Measurements from ENCODE around the gene CPTP.
A peak's percentile ranks its signal among the peaks of the same experiment; 100 is the strongest.
"Not testable (repeated sequence)": the region's sequence is repeated elsewhere in the genome, so short reads cannot be mapped to it uniquely, and the experiment has no call there.

Gene CPTP

DNA sequence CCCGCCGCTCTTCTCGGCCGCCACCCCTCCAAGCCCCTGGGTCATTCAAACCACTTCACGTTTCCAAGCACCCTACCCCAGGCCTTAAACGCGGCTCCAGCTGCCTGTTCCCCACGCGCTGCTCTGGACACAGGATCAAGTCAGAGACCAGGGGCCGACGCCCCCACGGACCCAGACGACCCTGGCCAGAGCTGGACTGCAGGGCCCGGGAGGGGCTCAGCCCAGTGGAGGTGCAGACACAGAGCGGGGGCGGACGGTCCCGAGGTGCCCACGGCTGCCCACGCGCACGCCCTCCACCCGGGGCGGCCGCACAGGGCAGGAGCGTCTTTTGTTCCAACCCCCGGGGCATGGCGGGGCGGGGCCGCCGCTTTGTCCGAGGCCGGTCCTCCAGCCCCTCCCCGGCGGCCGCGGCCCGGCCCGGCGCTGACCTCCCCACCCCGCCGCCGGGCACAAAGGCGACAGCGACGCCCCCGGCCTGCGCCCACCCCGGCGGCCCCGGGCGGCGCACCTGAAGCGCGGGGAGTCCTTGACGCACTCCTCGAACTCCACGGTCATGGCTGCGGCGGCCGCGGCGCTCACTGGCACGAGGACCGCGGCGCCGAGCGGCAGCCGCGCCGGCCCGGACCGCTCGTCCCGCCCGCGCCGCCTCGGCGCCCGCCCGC lies 17.2 kb upstream of the CPTP start:
- no peak for DNase-seq

DNA sequence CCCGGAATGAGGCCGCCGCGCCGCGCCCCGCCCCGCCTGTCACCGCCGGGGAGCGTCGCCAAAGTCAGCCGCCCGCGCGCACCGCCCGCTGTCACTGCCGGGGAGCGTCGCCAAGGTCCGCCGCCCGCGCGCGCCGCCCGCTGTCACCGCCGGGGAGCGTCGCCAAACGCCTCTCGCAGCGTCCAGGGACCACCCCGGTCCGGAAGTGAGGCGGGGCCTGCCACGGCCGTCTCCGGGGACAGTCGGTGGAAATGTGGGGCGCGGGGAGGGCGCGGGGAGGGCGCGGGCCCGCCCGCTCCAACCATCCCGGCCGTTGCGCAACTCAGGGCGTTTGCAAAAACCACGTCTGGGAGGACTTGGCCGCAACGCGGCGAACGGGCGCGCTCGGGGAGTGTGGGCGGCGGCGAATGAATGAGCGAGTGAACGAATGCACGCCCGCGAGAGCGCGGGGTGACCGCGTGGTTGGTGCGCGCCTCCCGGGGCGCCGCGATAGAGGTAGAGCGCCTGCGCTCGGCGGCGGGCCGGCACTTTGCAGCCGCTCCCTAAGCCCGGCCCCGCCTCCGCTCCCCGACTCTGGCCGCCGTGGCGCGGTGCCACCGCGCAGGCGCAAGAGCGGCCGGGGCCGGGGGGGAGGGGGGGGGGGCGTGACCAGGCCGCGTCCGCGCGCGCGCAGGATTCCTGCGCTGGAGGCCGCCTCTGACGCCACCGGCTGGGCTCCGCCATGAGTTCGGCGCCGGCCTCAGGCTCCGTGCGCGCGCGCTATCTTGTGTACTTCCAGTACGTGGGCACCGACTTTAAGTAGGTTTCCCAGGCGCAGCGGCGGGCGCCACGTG lies 16.5 kb upstream of the CPTP start, which contains the start of the genes ACAP3 and PUSL1:
ACAP3 (minus strand) TSS at position 8 of the 833 bp plus-strand sequence. CDS start 115 bp downstream, outside the sequence.
PUSL1 (plus strand) TSS at position 675 of the 833 bp plus-strand sequence; CDS start at position 722, 47 bp downstream.
- peak; percentile 91 for DNase-seq

DNA sequence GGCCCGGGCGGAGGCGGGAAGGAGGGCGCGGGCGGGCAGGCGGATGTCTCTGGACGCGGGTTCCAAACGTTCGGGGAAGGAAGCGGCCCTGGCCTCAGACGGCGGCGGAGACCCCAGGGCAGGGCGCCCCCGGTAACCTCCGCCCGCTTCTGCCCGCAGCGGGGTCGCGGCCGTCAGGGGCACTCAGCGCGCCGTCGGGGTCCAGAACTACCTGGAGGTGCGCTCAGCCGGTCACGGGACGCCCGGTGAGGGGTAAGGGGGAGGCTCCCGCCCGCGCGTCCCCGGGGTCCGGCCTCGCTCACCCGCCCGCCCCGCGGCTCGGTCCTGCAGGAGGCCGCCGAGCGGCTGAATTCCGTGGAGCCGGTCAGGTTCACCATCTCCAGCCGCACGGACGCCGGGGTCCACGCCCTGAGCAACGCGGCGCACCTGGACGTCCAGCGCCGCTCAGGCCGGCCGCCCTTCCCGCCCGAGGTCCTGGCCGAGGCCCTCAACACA lies 15.8 kb upstream of the CPTP start:
- no peak for DNase-seq

DNA sequence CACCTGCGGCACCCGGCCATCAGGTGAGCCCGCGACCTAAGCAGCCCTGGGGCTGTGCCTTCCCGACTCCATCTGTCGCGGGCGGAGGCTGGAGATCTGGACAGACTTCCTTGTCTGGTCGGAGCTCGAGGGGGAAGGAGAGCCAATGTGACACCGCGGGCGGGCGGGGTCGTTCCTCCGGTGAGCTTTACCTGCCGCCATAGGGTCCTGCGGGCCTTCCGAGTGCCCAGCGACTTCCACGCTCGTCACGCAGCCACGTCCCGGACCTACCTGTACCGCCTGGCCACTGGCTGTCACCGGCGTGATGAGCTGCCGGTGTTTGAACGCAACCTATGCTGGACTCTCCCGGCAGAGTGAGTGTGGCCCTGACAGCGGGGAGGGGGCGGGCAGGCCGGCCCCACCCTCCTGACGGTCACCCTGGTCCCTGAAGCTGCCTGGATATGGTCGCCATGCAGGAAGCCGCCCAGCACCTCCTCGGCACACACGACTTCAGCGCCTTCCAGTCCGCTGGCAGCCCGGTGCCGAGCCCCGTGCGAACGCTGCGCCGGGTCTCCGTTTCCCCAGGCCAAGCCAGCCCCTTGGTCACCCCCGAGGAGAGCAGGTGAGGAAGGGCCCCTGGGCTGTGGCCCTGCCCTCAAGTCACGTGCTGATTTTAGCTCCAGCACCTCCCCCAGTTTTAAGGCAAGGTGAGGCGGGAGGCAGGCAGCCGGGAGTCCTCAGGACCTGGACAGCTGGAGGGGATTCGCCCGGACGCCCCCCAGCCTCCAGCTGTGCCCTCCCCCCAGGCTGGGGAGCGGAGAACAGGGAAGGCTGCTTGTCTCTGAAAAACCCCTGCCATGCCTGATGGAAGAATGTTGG lies 15.1 kb upstream of the CPTP start:
- DNase-seq: no peak

DNA sequence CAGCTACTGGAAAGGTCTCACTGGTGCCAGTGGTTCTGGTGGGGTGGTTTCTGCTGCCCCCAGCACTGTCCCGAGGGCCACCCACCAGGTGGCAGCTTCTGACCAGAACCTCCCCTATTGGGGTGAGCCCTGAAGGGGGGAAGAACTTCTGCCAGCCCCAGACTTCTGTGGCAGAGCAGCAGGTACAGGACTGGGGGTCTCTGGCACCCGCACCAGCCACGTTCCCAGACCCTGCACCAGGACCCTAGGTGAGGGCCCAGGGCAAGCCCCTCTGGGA lies 14.6 kb upstream of the CPTP start:
- no peak for DNase-seq

DNA sequence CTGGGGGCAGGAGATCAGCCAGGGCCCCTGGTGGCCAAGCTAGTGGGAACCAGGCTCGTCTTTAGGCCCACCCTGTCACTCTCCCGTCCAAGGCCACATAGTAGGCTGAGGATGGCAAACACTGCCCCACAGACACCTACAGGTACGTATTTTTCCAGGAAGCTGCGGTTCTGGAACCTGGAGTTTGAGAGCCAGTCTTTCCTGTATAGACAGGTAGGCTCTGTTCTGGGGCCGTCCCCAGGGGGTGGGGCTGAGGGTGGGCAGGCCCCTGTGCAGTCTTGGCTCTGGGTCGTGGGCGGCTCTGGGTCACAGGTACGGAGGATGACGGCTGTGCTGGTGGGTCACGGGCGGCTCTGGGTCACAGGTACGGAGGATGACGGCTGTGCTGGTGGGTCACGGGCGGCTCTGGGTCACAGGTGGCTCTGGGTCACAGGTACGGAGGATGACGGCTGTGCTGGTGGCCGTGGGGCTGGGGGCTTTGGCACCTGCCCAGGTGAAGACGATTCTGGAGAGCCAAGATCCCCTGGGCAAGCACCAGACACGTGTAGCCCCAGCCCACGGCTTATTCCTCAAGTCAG lies 14.0 kb upstream of the CPTP start:
- DNase-seq: no peak

DNA sequence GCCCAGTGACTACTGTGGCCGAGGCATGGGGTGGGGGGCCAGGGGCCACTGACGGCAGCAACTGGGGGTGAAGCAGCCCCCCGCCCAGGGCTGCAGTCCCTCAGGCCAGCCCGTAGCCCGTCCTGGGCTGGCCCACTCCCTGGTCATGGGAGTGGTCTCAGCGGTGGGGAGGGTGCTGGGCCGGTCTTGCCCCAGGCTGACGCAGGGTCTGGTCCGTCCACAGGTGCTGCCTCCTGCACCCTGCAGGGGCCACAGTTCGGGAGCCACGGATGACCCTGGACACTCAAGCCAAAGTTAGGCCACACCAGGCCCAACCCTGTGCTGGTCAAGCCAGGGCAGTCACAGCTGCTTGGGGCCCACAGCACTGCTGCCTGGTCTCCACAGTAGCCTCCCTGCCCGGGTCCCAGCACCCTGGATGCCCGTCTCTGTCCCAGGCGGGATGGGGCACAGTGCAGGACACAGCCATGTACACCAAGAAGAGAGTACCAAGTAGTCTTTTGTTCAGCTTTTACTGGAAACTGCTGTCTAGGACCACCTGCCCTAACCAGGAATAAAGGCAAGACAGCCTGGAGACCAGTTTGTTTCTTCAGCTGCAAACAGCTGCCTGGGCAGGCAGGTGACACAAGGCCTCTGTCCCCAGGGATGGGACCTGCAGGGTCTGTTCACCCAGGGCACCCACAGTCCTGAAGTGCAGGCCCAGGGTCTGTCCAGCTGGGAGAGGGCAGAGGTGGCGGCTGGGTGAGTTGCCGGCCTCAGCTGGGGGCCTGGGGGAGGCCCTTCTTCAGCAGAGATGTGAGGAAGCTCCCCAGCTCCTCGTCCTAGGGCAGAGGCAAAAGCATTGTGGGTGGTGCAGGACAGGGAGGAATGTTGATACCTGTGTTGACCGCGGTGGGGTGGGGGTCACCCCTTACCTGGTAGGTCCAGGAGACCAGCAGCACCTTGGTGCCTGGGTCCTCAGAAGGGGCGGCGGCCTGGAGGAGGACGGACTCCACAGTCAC lies 13.2 kb upstream of the CPTP start:
- DNase-seq: no peak

DNA sequence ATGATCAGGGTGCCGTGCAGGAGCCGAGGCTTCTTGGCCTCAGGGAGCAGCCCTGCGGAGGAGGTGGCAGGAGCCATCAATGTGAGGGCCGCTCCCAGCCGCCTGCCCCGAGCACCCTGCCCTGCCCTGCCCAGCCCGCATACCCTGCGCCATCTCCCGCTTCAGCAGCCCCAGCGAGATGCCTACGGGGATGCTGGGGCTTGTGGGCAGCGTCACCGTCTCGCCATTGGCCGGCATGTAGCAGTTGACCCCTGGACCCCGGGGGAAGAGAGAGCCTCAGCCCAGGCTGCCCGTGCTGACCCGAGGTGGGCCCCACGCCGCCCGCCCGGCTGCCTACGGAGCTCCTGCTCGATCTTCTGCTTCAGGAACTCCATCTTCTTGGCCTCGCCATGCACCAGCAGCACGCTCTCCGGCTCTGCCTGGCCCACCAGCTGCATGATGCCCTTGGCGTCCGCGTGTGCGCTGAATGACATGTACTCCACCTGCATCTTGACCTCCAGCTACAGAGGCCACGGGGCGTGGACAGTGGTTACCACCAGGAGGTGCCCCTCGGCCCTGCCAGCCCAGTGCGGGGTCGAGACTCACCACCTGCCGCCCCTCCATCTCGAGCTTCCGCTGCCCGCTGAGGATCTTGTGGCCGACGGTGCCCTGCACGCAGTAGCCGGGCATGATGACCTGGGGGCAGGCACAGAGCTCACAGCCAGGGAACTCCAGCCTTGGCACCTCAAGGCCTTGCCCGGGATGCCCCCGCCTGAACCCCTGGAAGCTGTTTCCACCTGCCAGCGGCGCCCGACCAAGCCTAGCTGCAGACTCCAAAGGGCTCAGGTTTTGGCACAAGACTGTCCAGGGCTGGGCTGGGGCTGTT lies 11.9 kb upstream of the CPTP start:
- no peak for DNase-seq

DNA sequence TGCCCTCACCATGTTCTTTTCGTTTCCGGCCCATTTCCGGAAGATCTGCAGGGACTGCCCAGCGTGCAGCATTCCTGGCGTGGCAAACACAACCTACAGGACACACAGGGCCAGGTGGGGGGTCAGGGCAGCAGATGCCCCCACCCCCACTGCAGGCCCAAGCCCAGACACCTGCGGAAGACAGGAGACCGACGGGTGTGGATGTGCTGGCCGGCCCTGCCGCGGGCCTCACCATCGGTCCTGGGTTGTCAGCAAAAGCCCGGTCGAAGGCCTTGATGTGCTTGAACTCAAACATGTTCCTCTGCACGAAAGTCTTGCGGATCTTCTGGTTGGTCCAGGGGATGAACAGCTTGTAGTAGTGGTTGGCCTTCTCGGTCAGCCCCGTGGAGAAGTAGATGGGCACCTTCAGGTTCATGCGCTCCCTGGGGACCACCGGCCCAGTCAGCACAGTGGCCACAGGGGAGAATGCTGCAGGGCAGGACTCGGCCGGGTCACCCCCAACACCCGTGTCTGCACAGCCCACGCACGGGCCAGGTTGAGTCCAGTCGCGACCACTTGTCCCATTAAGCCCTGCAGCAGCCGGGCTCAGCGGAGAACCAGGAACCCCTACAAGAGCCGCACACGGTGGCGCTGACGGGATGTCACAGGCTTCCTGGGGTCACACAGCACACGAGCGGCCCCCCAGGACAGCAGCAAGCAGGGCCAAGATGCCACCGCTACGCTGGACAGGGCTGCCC lies 10.9 kb upstream of the CPTP start:
- DNase-seq: no peak

DNA sequence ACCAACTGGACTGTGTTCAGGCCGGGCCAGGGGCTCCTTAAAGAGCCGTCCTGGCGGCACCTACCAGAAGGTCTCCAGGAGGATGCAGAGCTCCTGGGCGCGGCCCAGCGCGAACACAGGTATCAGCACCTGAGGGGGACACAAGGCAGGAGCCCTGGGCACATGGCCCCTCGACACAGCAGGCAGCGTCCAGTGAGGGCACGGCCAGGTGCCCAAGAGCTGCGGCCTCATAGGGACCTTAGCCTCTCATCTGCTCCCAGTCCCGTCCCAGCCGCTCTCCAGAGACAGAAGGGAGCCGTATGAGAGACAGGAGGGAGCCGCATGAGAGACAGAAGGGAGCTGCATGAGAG lies 10.4 kb upstream of the CPTP start:
- no peak for DNase-seq

DNA sequence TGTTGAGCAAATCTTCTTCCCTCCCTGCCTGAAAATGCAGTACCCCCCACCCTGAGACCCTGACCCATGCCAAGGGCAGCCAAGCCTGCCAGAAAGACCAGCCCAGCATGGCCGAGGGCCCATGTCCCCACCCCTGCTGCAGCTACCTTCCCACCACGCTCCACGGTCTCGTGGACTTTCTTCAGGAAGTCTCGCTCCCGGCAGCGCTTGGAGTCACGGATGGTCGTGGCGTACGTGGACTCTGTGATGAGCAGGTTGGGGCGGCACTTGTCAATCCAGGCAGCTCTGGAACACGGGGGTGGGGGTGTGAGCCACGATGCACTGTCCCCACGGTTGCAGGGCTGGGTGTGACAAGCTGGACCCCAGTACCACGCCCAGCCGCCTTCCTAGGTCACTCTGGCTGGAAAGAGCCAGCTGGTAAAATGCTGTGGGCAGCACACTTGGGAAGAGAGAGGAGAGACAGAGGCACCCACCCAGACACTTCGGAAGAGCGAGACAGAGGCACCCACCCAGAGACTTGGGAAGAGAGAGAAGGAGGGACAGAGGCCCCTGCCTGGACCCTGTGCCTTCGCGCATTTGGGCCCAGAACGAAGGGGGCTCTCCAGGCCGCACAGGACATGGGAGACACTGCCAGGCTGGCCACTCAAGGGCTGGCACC lies 9.8 kb upstream of the CPTP start:
- DNase-seq: no peak

DNA sequence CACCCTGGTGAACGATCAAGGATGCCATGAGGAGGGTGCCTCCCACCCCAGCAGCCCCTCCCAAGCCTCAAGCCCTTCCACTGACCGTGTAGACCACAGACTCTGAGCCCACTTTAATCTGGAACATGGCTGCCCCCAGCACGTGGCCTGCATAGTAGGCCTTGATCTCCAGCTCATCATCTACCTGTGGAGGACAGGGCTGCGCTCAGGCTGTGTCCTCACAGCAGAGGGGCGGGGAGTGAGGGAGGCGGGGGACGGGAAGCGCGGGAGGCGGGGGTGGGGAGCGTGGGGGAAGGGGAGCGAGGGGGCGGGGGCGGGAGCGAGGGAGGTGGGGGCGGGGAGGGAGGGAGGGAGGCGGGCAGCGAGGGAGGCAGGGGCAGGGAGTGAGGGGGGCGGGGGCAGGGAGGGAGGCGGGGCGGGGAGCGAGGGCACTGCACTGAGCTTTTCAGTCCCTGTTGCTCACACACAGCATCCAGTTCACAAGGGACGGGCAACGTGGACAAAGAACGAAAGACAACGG lies 9.1 kb upstream of the CPTP start:
- no peak for DNase-seq

DNA sequence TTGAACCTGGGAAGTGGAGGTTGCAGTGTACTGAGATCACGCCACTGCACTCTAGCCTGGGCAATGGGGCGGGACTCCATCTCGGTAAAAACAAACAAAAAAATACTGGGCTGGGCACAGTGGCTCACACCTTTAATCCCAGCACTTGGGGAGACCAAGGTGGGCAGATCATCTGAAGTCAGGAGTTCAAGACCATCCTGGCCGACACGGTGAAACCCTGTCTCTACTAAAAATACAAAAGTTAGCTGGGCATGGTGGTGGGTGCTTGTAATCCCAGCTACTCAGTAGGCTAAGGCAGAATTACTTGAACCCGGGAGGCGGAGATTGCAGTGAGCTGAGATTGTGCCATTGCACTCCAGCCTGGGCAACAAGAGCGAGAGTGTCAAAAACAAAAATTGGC lies 8.4 kb upstream of the CPTP start:
- not testable (repeated sequence) for DNase-seq

DNA sequence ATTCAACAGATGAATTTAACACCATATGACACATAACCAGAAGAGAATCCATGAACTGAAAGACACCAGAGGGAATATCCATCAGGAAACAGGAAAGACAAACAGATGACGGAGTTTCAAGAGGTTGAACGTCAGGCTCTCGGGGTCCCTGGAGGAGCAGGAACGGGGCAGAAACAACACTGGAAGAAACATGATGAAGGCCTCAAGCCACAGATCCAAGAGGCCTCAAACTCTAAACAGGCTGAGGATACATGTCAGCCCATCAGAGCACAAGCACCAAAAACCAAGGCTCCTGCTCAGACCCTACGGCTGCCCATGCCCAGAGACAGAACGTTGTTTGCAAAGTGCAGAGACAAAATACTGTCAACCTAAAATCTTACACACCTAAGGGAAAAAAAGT lies 7.2 kb upstream of the CPTP start:
- DNase-seq: no peak

DNA sequence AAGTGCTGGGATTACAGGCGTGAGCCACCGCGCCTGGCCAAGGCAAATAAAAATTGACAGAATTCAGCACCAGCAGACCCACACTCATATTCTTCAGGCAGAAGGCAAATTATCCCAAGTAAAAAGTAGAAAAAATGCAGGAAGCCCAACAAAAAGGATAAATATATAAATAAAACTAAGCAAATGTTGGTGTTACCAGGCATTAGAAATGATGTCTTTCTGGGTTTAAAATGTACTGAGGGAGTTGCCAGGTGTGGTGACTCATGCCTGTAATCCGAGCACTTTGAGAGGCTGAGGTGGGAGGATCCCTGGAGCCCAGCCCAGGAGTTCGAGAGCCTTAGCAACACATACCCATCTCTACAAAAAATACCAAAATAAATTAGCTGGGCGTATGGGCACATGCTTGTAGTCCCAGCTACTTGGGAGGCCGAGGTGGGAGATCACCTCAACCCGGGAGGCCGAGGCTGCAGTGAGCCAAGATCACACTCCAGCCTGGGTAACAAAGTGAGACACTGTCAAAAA lies 6.4 kb upstream of the CPTP start:
- DNase-seq: no peak

DNA sequence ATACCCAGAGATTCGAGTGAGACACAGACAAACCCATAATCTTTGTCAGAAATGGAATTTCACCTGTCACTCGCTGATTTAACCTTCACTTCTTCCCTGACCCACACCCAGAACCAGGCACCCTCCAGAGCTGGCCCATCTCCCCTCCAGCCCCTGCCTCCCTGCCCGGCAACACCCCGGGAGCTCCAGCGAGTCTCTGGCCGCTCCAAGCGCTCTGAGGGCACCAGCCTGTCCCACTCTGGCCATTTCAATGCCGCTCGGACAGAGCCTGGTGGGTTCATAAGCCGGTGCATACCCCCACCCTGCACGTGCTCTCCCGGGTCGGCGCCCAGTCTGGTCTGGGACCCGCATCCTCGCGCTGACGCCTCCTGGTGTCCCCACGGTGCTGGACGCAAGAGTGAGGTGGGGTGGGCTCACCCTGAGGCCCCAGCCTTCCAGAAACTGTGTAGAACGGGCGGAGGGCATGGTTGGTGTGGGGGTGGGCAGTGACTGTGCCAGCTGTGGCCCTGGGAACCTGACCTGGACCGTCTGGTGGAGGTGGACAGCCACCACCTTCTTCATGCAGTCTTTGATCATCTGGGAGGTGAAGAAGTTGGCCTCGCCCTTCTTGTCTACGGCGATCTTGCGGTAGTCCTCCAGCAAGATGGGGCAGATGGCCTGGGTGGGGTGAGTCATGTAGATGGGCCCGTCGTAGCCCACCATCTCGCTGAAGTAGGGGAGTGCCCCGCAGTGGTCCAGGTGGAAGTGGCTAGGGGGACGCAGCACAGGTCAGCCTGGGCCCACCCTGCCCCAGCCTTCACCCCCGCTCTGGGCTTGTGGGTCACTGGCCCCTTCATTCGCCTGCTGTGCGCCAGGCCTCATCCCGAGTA lies 5.6 kb upstream of the CPTP start:
- DNase-seq: no peak

DNA sequence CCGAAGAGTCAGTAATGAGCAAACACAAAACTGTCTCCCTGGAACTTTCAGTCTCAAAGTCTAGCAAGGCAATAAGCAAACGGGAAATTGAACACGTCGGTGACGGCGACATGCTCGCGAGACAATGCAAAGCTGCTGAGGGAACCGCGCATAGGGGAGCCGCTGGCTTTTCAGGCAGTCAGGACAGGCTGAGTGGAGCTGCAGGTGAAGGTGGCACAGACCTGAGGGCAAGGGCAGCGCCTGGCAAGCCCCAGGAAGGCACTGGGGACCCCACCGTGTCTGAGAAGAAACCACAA lies 5.0 kb upstream of the CPTP start:
- no peak for DNase-seq
